Body of pancreas (tissue), 4 donors: Measurements from ENCODE around the gene NFILZ. TPM values are rescaled to one million over a fixed set of nuclear protein-coding genes. Genes with fewer than 3 reads are reported as not detected.

Experiments used
- ATAC-seq: fragments of 150-250 bp; one replicate; pipeline ENCODE4 v1.9.1; 2016
- DNase-seq, 4 donors: peaks; one replicate each; pipeline ENCODE4 v3.0.0-alpha.2; 2019
- H3K27ac ChIP-seq, 4 donors: fragments of 200-600 bp; sonication (generic); 1 replicate in 3 of 4; 2 replicates in 1 of 4; pipeline versions ENCODE4 v1.5.1 to v1.6.1; 2016 to 2019; ENCODE audit warnings: mild to moderate bottlenecking in 1 of 4, mixed read lengths in 1 of 4, moderate library complexity in 1 of 4
- H3K27me3 ChIP-seq, 2 donors: fragments of 200-600 bp; sonication (generic); one replicate each; pipeline ENCODE4 v1.6.0; 2016; ENCODE audit warnings: mild to moderate bottlenecking in 1 of 2
- H3K36me3 ChIP-seq, 2 donors: fragments of 200-600 bp; sonication (generic); replicated peaks in 1 of 2; 2 replicates each; pipeline ENCODE4 v1.5.1; 2016; ENCODE audit warnings: low read depth in 2 of 2; ENCODE audit not compliant: insufficient read depth in 1 of 2
- H3K4me1 ChIP-seq: fragments of 200-600 bp; sonication (generic); one replicate; pipeline ENCODE4 v1.6.0; 2016
- H3K4me3 ChIP-seq, 2 donors: fragments of 200-600 bp; sonication (generic); 1 replicate in 1 of 2; 2 replicates in 1 of 2; pipeline ENCODE4 v1.5.1; 2016 to 2019
- H3K9me3 ChIP-seq, 3 donors: fragments of 200-600 bp; sonication (generic); 1 replicate in 2 of 3; 2 replicates in 1 of 3; pipeline ENCODE4 v1.5.1; 2016
- POLR2A ChIP-seq, 3 donors: fragments of 450-650 bp; IDR thresholded peaks; one replicate each; pipeline ENCODE4 v1.6.1; 2016; ENCODE audit warnings: antibody characterized with exemption in 3 of 3, mild to moderate bottlenecking in 2 of 3
- intact Hi-C: fragments of 100-400 bp; cut with DNase I; formaldehyde crosslinking; loops from one replicate; pipeline ENCODE4 v1.15.1; 2023
- total RNA-seq, 2 donors: library from RNA; depleted of rRNA; stranded (reverse); fragments of >200 nt; gene quantifications; one replicate each; pipeline ENCODE4 v1.1.0, GENCODE V29; 2016
- TF ChIP-seq, protein P1 (sequence below), 7 experiments: fragments of 450-650 bp in 4 of 7; fragments of 200-600 bp in 3 of 7; sonication (generic) in 3 of 7; IDR thresholded peaks; one replicate each; pipeline ENCODE4 v1.5.1; 2016 to 2019; ENCODE audit warnings: antibody characterized with exemption in 7 of 7

Gene NFILZ
- total RNA-seq, 2 donors from 2014 or later = not detected

DNA sequence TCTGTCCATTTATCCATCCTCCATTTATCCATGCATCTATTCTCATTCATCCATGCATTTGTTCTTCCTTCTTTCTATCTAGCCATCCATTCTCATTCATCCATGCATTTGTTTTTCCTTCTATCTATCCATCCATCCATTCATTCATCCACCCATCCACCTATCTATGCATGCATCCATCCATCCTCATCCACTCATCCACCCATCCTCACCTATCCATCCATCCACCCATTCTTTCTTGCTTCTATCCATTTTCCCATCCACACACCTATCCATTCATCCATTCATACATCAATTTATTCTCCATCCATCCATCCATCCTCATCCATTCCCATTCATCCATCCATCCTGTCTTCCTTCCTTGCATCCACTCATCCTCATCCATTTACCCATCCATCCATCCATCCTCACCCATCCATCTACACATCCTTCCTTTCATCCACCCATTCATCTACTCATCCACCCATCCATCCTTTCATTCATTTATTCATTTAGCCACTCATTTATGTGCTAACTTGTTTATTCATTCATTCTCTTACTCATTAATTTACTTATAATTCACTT, 47.9 kb downstream of the NFILZ start:
- Histone ChIP-seq H3K9me3 (peaks cover 0 to 9% (median 0%) of the 10 kb centered on the region in 3 donors), H3K4me1 (no peaks in the 10 kb centered on the region), H3K27me3 (no peaks in the 10 kb centered on the region), H3K4me3 (no peak overlapping the region), H3K27ac (no peak overlapping the region), H3K36me3 (no peaks in the 10 kb centered on the region)
- DNase-seq = no peak
- intact Hi-C loops = no loop called here
- no peak for ATAC-seq
- no peak for TF ChIP-seq POLR2A (IDR thresholded peaks at IDR 0.05)
- TF ChIP-seq, protein P1, sequence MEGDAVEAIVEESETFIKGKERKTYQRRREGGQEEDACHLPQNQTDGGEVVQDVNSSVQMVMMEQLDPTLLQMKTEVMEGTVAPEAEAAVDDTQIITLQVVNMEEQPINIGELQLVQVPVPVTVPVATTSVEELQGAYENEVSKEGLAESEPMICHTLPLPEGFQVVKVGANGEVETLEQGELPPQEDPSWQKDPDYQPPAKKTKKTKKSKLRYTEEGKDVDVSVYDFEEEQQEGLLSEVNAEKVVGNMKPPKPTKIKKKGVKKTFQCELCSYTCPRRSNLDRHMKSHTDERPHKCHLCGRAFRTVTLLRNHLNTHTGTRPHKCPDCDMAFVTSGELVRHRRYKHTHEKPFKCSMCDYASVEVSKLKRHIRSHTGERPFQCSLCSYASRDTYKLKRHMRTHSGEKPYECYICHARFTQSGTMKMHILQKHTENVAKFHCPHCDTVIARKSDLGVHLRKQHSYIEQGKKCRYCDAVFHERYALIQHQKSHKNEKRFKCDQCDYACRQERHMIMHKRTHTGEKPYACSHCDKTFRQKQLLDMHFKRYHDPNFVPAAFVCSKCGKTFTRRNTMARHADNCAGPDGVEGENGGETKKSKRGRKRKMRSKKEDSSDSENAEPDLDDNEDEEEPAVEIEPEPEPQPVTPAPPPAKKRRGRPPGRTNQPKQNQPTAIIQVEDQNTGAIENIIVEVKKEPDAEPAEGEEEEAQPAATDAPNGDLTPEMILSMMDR (IDR thresholded peaks at IDR 0.05) = no peak

Other genes with a start within 250 kb of the NFILZ start
- gene RAB11B, start 240.3 kb upstream of the NFILZ start, total RNA-seq = 10 to 100 TPM; 47.7 to 50.4 TPM
- gene MARCHF2, start 217.3 kb upstream of the NFILZ start, total RNA-seq = 10 to 100 TPM; 32.9 to 35.9 TPM
- 100 to 1,000 TPM in 1 of 2 donors, 10 to 100 TPM in 1; 64.9 to 146 TPM for gene HNRNPM, start 185.7 kb upstream of the NFILZ start, total RNA-seq
- under 1 TPM; 0.26 to 0.33 TPM for gene PRAM1, start 128.0 kb upstream of the NFILZ start, total RNA-seq
- 10 to 100 TPM; 25.4 to 34.2 TPM for gene ZNF414, start 116.5 kb upstream of the NFILZ start, total RNA-seq
- 1 to 10 TPM; 2.0 to 8.0 TPM for gene MYO1F, start 53.2 kb upstream of the NFILZ start, total RNA-seq
- gene ADAMTS10, start 19.9 kb upstream of the NFILZ start, total RNA-seq = 10 to 100 TPM; 19.1 to 36.6 TPM
- gene ACTL9, start 68.2 kb downstream of the NFILZ start, total RNA-seq = not detected
- gene OR2Z1, start 91.0 kb downstream of the NFILZ start, total RNA-seq = not detected
- 10 to 100 TPM; 13.2 to 22.4 TPM for gene ZNF558, start 201.7 kb downstream of the NFILZ start, total RNA-seq
- gene MBD3L1, start 201.7 kb downstream of the NFILZ start, total RNA-seq = not detected